HG03064 (cell line): ENCODE measurements around the gene SUGCT.
"Not testable (repeated sequence)": the region's sequence is repeated elsewhere in the genome, so short reads cannot be mapped to it uniquely, and the experiment has no call there.

ENCODE experiments used
- ATAC-seq: cut with Tn5 transposase; IDR thresholded peaks from one replicate; pipeline ENCODE4 v1.9.1; 2021; ENCODE audit warnings: low read depth; ENCODE audit not compliant: unreplicated experiment

The SUGCT gene

DNA sequence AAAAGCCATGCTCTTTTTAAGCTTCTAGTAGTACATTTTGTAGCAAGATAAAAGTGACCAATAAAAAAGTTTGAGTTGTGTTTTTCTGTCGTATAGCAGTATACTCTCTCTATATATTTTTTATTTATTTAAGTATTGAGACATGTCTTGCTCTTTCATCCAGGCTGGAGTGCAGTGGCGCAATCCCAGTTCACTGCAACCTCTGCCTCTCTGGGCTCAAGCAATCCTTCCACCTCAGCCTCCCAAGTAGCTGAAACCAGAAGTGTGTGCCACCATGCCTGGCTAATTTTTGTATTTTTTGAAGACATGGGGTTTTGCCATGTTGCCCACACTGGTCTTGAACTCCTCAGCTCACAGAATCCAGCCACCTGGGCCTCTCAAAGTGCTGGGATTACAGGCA lies 2.8 kb downstream of the SUGCT start:
- no peak for ATAC-seq

DNA sequence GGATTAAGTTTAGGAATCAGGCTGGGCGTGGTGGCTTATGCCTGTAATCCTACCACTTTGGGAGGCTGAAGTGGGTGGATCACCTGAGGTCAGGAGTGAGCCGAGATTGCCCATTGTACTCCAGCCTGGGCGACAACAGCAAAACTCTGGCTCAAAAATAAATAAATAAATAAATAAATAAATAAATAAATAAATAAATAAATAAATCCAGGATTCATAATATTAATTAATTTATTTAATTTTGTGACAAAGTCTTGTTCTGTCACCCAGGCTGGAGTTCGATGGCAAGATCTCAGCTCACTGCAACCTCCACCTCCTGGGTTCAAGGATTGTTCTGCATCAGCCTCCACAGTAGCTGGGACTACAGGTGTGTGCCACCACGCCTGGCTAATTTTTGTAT lies 4.2 kb downstream of the SUGCT start:
- no peak for ATAC-seq

DNA sequence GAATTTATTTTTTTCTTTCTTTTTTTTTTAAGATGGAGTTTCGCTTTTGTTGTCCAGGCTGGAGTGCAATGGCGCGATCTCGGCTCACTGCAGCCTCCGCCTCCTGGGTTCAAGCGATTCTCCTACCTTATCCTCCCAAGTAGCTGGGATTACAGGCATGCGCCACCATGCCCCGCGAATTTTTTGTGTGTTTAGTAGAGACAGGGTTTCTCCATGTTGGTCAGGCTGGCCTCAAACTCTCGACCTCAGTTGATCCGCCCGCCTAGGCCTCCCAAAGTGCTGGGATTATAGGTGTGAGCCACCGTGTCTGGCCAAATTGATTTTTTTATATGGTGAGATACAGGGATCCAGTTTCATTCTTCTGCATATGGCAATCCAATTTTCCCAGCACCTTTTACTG lies 5.1 kb downstream of the SUGCT start:
- not testable (repeated sequence) for ATAC-seq

DNA sequence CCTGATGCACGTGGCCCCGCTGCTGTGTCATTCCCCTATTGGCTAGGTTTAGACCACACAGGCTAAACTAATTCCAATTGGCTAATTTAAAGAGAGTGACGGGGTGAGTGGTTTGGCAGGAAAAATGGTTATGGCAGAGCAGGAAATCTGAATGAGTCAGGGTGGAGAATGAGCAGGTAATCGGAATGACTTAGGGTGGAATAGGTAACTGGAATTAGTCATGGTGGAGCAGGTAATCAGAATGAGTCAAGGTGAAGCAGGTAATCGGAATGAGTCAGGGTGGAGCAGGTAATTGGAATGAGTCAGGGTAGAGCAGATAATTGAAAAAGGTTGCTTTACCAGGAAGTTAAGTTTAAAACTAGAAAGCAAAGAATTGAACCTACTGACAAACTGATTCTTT lies 7.1 kb downstream of the SUGCT start:
- ATAC-seq, result not testable (repeated sequence)

DNA sequence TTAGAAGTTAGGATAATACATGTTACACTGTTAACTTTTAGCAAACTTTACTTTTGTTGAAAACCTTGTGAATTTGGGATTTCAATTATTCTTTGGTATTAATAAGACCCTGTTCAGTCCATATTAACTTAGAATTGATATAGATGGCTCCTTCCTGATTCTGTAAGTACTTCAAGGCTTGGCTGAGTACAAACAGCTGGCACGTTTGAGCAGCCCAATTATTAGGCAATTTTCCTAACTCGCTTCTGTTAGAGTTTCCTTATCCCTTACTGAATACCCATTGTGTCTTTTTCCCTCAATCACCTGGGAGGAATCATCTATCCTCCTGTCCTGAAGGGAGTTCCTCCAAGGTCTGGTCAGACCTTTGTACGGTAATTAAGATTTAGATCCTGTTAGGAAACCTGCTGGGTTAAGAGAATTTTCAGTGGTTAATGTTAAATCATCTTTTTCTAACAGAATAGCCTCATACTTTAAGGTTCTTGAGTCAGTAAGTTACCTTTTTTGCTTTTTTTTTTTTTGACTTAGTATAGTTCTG lies 10.9 kb downstream of the SUGCT start:
- ATAC-seq, result not testable (repeated sequence)

DNA sequence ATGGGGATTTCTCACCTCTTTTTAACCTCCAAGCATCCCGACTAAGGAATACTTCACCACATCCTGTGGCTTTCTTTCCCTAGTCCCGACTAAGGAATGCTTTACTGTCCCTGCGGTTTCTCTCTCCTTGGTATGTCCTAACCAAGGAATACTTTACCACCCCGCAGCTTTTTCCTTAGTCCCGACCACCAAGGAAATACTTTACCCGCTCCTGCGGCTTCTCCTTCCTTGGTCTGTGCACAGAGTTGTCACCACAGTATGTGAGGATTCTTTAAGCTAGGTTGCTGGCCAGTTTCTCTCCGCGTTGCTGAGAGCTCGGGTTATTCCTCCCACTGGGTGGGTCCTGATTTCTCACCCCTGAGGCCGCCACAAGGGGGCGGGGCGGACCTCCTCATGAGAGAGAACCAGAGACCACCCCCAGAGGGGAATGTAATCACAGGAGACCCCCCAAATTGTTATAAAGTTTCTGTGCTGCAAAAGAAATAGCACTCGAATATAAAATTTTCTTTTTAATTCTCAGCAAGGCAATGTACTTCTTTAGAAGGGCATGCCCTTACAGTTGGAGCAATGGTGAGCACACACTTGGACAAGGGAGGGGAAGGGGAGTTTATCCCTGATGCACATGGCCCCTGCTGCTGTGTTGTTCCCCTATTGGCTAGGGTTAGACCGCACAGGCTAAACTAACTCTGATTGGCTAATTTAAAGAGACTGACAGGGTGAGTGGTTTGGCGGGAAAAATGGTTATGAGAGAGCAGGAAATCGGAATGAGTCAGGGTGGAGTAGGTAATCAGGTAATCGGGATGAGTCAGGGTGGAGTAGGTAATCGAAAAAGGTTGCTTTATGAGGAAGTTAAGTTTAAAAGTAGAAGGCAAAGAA lies 12.8 kb downstream of the SUGCT start:
- no peak for ATAC-seq

DNA sequence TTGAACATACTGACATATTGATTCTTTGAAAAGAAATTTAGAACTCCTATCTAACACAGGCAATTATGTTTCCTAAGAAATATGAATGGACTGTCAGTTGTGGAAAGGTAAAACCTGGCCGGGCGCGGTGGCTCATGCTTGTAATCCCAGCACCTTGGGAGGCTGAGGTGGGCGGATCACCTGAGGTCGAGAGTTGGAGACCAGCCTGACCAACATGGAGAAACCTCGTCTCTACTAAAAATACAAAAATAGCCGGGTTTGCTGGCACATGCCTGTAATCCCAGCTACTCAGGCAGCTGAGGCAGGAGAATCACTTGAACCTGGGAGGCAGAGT lies 13.4 kb downstream of the SUGCT start:
- ATAC-seq, result not testable (repeated sequence)

DNA sequence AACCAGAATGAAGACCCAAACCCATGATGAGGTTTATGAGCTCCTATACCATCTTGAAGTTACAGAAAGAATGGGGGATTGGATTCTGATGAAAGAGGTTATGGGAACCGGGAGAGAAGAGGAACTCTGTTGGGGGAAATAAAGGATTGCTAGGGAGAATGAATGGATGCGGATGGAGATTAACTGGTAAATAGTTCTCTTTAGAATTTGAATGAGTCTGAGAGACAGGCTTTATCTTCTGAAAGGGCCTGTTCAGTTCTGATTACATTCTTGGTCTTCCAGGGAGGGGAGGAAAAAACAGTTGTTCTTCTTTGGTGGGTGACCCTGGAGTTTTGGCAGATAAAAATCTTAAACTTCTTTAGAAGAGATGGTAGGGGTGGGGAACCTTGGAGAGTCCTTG lies 13.9 kb downstream of the SUGCT start:
- ATAC-seq, result no peak

DNA sequence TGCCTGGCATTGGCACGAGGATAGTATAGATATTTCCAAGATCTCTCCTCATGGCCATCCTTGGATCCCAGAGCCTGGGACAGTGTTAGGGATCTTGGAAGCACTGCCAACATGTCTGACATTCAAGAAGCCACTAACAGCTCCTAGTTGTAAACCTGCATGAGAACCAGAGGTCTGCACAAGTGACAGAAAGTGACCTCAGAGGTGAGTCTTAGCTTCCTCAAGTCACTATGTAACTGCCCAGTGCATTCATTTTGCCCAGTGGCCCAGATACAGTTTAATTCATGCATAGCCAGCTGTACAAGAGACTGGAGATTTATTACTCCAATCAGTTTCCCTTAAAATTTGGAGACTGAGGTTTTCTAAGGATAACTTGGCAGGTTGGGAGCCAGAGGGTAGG lies 16.7 kb downstream of the SUGCT start:
- no peak for ATAC-seq

DNA sequence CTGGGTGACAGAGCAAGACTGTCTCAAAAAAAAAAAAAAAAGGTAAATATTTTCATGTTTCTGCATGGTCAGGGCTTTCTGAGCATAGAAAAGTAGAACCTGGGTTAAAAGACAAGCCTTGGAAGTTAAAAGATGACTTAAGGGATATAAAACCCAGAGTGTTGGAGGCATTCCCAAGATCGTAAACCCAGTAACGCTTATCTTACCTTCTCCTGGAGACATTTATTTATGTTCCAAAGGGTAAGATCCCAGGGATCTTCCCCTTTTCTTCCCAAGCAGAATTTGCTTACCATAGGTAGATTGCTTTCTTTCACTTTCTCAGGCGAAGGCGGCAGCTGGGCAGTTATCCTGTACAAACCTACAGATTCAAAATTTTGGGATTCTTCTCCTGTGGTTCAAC lies 22.2 kb downstream of the SUGCT start:
- no peak for ATAC-seq

DNA sequence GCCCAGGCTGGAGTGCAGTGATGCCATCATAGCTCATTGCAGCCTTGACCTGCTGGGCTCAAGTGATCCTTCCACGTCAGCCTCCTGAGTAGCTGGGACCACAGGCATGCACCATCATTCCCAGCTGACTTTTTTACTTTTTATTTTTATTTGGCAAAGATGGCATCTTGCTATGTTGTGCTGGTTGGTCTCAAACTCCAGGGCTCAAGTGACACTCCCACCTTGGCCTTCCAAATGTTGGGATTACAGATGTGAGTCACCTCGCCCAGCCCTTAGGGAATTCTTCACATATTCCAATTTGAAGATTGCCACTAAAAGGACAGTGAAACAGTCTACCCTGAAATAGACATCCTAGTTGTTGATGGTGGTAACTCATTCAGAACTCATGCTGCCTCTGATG lies 27.7 kb downstream of the SUGCT start:
- no peak for ATAC-seq

DNA sequence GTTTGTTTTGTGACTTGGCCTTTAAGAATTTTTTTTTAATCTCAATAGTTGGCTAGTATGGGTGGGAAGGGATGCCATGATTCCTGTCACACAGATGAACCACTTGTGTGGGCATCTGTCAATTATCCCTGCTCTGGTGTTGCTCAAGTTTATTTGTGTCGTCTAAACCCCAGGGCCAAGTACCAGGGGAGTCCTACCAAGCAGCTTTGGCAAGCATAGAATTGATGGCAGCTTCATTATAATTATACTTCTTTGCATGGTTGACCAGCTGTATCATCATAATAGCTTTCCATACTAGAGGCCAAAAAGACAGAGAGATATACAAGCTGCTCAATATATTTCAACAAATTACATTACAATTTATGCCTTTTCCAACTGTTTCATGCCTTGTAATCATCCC lies 30.4 kb downstream of the SUGCT start:
- ATAC-seq, result no peak

DNA sequence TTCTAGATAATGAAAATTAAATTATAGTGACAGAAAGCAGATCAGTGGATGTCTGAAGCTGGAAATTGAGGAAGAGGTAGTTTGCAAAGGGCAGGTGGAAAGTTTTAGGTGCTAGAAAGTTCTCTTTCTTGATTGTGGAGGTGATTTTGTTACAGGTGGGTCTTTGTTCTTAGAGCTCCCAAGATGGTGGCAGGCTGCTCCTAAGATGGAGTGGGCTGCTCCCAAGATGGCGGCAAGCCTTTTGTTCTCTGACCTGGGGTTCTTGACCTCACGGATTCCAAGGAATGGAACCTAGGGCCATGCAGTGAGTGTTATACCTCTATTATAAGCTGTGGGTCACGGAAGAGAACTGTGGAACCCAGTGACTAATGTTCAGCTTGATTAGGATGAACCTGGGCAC lies 32.5 kb downstream of the SUGCT start:
- no peak for ATAC-seq

DNA sequence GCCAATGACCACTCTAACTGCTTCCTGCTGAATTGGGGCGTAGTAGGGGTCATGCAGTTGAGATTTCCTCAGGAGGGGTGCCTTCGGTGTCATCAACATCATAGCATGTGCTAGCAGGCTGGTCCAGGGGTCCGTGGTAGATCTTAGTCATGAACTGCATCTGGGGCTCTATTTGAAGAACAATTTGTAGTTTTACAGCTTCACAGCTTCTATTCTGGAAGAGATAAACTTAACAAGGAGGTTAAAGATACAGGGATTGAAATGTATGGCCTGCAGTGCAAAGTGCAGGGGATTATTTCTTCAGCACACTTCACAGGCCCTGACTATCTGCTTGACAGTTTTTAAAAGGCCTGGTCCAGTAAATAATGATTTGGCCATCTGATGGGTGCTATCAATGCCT lies 33.5 kb downstream of the SUGCT start:
- ATAC-seq, result not testable (repeated sequence)

DNA sequence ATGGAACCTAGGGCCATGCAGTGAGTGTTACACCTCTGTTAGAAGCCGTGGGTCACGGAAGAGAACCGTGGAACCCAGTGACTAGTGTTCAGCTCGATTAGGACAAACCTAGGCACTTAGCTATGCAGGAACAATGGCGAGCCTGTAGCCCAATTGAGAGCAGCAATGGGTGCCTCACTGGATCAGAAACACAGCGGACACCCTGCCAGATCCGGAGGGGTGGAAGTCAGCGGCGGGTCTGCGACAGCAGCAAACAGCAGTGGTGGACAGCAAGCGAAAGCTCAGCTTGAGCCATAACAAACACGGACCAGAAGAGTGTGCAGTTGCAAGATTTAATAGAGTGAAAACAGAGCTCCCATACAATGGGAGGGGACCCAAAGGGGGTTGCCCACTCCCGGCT lies 38.3 kb downstream of the SUGCT start:
- ATAC-seq, result not testable (repeated sequence)

DNA sequence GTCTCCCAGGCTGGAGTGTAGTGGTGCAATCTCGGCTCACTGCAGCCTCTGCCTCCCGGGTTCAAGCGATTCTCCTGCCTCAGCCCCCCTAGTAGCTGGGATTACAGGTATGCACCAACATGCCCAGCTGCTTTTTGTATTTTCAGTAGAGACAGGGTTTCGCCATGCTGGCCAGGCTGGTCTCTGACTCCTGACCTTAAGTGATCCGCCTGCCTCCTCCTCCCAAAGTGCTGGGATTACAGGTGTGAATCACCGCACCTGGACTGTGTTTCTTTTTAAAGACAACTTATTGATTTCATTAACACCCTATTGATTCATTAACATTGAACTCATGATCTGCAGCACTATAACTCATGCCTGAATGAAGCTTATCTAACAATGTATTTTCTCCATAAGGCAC lies 40.5 kb downstream of the SUGCT start:
- ATAC-seq, result not testable (repeated sequence)

DNA sequence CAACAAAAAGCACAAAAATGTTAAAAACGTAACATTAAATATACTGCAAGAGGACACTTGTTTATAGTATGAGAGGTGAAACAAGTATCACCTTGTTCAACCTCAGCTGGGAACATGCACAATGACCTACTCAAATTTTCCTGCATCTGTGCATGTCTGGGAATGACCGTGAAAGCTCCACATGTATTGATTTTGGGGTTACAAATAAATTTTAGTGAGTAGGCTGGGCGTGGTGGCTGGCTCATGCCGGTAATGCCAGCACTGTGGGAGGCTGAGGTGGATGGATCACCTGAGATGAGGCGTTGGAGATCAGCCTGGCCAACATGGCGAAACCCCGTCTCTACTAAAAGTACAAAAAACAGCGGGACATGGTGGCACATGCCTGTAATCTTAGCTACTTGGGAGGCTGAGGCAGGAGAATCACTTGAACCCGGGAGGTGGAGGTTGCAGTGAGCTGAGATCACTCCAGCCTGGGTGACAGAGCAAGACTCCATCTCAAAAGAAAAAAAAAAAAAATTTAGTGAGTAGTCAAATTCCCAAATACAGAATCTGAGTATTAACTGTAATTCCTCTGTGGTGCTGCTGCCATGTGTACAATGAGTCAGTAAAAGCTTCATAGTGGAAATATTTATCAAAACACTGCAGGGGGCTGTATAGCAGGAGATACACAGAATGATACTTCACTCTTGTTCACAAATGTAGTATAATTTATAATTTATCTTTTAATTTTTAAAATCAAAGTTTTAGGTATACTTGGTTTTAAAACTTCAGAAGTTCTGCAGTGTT lies 41.1 kb downstream of the SUGCT start:
- no peak for ATAC-seq

DNA sequence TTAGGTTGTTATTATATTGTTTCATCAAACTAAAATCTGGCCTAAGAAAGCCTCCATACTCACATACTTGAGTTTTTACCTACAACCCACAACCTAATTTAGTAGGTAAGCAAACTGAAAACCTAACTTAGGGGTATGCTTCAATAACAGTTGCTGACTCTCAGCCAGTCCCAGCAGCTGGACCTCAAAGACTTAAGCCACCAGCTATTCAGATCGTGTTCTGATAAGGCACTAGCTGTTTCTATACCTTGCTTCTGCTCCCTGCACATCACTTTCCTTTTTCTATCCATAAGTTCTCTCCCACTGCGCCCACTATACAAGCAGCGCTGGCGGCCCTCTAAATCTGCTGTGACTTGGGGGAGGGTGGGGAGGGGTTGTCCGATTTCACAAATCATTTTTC lies 42.3 kb downstream of the SUGCT start:
- no peak for ATAC-seq

DNA sequence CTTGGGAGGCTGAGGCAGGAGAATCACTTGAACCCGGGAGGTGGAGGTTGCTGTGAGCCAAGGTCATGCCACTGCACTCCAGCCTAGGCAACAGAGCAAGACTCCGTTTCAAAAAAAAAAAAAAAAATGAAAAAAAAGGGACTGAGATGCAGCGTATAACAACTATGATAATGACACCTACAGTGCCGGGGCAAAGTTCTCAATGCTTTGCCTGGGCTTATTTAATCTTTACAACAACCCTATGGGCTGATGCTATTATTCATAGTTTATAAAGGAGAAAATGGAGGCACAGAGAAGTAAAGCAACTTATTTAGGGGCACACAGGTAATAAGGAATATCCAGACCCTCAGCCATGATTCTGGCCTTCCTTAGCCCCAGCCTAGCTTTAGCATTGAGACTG lies 47.6 kb downstream of the SUGCT start:
- ATAC-seq, result no peak

DNA sequence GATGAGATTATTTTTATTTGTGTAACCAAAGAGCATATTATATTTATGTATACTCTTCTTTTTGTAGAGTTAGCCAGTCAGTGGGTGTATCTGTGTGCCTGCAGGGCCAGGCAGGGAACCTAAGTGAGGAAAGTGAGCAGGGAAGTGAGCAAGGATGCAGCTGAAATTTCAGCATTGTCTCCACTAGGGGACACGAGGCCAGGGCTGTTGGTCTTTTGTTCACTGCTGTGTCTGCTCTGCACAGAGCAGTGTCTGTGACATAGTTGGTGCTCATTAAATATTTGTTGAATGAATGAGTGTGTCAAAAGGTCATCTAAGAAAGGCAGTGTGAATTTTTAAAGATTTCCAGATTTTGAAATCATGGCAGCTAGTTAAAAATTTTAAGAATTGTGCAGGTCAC lies 51.8 kb downstream of the SUGCT start:
- ATAC-seq, result no peak

DNA sequence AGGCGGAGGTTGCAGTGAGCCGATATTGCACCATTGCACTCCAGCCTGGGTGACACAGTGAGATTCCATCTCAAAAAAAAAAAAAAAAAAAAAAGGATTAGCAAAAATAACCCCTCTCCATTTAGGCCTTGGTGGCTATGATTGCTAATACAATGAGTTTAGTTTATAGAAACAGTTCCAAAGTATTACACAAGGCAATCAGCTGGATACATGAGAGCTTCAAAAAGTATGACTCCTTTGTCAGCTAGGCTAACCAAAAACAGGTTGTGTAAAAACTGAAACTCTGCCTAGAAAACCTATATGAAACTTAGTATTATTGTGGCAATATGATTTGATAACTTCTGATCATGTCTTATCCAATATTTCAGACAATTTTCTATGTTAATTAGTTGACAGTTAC lies 57.2 kb downstream of the SUGCT start:
- ATAC-seq, result no peak

DNA sequence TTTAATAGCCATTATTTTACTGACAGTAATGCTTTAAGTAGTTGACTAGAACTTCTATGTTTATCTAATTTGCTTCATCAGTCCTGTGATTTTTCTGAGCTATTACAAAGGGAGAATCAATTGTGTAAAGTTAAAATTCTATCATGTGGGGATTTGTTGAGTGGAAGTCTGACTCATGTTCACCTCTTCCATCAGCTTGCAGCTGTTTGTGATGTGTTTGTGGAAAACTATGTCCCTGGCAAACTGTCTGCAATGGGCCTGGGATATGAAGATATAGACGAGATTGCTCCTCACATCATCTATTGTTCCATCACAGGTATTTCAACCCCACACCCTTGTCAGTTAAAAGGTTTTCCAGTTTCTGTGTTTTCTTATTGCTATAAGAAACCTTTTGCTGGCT lies 59.9 kb downstream of the SUGCT start:
- ATAC-seq, result no peak
